Measurements from ENCODE around the gene EGR1. TPM values are rescaled to one million over a fixed set of nuclear protein-coding genes. Genes with fewer than 3 reads are reported as not detected.

Gene EGR1
- total RNA-seq, 1 donor from 2014 or later: 42.8 TPM

DNA sequence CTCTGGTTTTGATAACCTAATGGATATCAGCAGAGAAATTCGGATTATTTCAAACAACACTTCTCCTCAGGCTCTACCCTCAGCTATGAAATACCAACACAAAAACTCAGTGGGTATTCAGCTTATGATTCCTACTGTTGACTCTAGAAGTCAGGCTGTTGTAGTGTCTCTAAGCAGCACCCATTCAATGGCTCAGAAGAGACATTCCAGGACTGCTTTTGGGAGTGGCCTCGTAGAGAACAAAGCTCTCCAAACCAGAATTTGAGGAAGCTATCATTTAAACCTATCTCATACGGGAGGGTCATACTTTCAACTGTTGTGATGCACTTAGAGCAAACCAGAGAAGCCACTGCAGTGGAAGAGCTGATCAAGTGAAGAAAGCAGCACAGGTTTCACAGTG, 43.7 kb downstream of the EGR1 start:
- no peak overlapping the region for H3K27ac Mint-ChIP-seq
- peaks cover 40% of the 10 kb centered on the region for H3K36me3 Mint-ChIP-seq (ENCODE audit: low read depth)
- H3K9me3 Mint-ChIP-seq: no peaks in the 10 kb centered on the region
- H3K4me3 Mint-ChIP-seq: no peak overlapping the region
- no peaks in the 10 kb centered on the region for H3K27me3 Mint-ChIP-seq (ENCODE audit: insufficient read depth)
- DNase-seq (ENCODE audit: low spot score): no peak
- H3K4me1 Mint-ChIP-seq (ENCODE audit: low read depth): peaks cover 5% of the 10 kb centered on the region
- intact Hi-C loops (cut with micrococcal nuclease): no loop called here

DNA sequence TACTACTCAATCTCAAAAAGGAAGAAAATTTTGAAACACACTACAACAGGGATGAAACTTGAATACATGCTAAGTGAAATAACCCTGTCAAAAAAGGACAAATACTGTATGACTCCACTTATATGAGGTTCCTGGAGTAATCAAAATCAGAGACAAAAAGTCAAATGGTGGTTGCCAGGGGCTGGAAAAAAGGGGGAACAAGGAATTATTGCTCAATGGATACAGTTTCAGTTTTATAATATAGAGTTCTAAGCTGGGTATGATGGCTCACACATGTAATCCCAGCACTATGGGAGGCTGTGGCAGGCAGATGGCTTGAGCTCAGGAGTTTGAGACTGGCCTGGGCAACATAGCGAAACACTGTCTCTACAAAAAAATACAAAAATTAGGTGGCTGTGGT, 48.7 kb downstream of the EGR1 start:
- Mint-ChIP-seq H3K4me1 (ENCODE audit: low read depth) (peaks cover 5% of the 10 kb centered on the region), H3K27me3 (ENCODE audit: insufficient read depth) (no peaks in the 10 kb centered on the region), H3K4me3 (no peak overlapping the region), H3K27ac (no peak overlapping the region), H3K9me3 (no peaks in the 10 kb centered on the region), H3K36me3 (ENCODE audit: low read depth) (peaks cover 51% of the 10 kb centered on the region)
- no peak for DNase-seq (ENCODE audit: low spot score)
- intact Hi-C loops (cut with micrococcal nuclease): no loop called here

DNA sequence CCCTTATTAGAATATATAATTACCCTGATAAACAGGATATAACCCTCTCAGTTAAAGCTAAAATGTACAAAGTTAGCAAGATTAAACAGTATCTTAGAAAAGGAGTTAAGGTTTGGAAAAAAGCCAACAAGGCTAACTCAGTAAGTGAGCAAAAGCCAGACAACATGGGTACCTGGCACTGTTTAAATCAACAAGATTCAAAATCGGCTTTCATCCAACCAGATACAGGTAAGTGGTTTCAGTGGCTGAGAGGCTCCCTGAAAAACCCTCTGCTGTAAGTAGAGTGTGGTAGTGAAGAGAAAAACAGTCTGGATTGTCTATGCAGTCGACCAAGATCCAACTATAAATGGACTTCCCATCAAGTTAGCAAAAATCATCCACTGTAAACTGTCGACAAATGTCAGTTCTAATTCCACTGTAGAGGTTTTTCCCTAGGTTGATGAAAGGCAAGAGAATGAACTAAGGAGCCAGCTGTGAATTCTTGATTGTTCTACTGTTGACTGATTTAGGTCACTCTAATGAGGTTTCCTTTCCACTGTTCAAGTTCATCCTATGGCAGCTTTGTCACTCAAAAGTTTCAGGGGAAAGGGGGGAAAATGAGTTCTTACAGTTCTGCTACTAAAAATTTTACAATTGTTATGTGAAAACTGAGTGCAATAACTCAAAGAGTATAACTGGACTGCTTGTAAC, 50.4 kb downstream of the EGR1 start:
- Mint-ChIP-seq H3K9me3 (no peaks in the 10 kb centered on the region), H3K4me1 (ENCODE audit: low read depth) (peaks cover 7% of the 10 kb centered on the region), H3K4me3 (no peak overlapping the region), H3K36me3 (ENCODE audit: low read depth) (peaks cover 45% of the 10 kb centered on the region), H3K27ac (no peak overlapping the region), H3K27me3 (ENCODE audit: insufficient read depth) (no peaks in the 10 kb centered on the region)
- intact Hi-C loops (cut with micrococcal nuclease): no loop called here
- DNase-seq (ENCODE audit: low spot score): no peak

DNA sequence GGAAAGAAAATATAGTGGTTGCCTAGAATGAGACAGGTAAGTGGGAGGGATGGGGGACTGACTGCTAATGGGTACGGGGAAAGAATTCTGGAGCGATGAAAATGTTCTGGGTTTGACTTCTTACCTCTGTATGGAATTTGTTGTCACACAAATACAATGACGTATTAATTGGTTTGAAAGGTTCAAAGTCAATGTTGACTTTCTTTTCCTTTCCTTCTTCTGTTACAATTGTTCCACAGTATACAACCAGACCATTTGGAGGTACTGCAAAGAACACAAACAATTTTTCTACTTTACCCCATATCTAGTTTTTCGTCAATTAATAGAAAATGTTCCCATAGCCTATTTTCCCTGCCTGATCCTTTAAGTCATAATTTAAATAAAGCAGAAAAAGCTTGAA, 52.2 kb downstream of the EGR1 start:
- peaks cover 11% of the 10 kb centered on the region for H3K4me1 Mint-ChIP-seq (ENCODE audit: low read depth)
- no peaks in the 10 kb centered on the region for H3K27me3 Mint-ChIP-seq (ENCODE audit: insufficient read depth)
- no peak overlapping the region for H3K27ac Mint-ChIP-seq
- H3K9me3 Mint-ChIP-seq: no peaks in the 10 kb centered on the region
- H3K36me3 Mint-ChIP-seq (ENCODE audit: low read depth): peaks cover 40% of the 10 kb centered on the region
- DNase-seq (ENCODE audit: low spot score): no peak
- no peak overlapping the region for H3K4me3 Mint-ChIP-seq
- intact Hi-C loops (cut with micrococcal nuclease): no loop called here

Other genes starting within 250 kb of the EGR1 start
- 0.13 TPM in 1 of 2 replicates, not detected in the other for gene GFRA3, start 190.9 kb upstream of the EGR1 start, total RNA-seq
- gene CDC25C, start 133.7 kb upstream of the EGR1 start, total RNA-seq: 5.3 and 5.6 TPM in 2 replicates
- gene FAM53C, start 127.2 kb upstream of the EGR1 start, total RNA-seq: 27.0 and 29.2 TPM in 2 replicates
- gene KDM3B, start 112.8 kb upstream of the EGR1 start, total RNA-seq: 55.0 and 59.3 TPM in 2 replicates
- 5.1 and 5.4 TPM in 2 replicates for gene REEP2, start 26.4 kb upstream of the EGR1 start, total RNA-seq
- 201 and 219 TPM in 2 replicates for gene ETF1, start 77.8 kb downstream of the EGR1 start, total RNA-seq
- 372 and 383 TPM in 2 replicates for gene HSPA9, start 109.9 kb downstream of the EGR1 start, total RNA-seq

All from activated T-helper 1 cell treated with anti-CD3 and anti-CD28 coated beads, Interleukin-12 subunit alpha, Interleukin-12 subunit beta, Interleukin-2, Interleukin-4 antibody, amounts not matched to agents 30 ng/mL and 10 ng/mL and 1 ng/mL, durations not matched to agents 14 hours and 24 hours and 36 hours (primary cell).